Neural progenitor cell (in vitro differentiated cells): ENCODE results near the gene C1orf21.

Experiments
- CTCF ChIP-seq: fragments of 200-600 bp; sonication (generic); IDR thresholded peaks from 2 replicates; pipeline ENCODE4 v1.5.1; 2017; ENCODE audit warnings: antibody characterized with exemption, mild to moderate bottlenecking
- EZH2 ChIP-seq: fragments of 200-600 bp; sonication (generic); IDR thresholded peaks from 2 replicates; pipeline ENCODE4 v1.6.1; 2017; ENCODE audit warnings: antibody characterized with exemption, mild to moderate bottlenecking, moderate library complexity
- EZH2phosphoT487 ChIP-seq: fragments of 200-600 bp; sonication (generic); IDR thresholded peaks from 2 replicates; pipeline ENCODE4 v1.6.1; 2017; ENCODE audit warnings: antibody characterized with exemption

GRCh38 chr1:184620469-184620868 is 233.6 kb downstream of the C1orf21 start:
- TF ChIP-seq CTCF (no peak), EZH2phosphoT487 (no peak), EZH2 (no peak)
